Hepatocyte (in vitro differentiated cells): Measurements from ENCODE around the gene ETS2. TPM values are rescaled to one million over a fixed set of nuclear protein-coding genes. Genes with fewer than 3 reads are reported as not detected.

Experiments used
- DNase-seq: peaks from one replicate; pipeline ENCODE4 v3.0.0-alpha.2; 2016; ENCODE audit warnings: low spot score
- H2AFZ ChIP-seq: fragments of 200-600 bp; sonication (generic); 2 replicates; pipeline ENCODE4 v1.6.0; 2016; ENCODE audit warnings: antibody characterized with exemption, mild to moderate bottlenecking
- H3K27ac ChIP-seq: fragments of 200-600 bp; sonication (generic); 2 replicates; pipeline ENCODE4 v1.5.1; 2016; ENCODE audit warnings: mild to moderate bottlenecking
- H3K27me3 ChIP-seq: fragments of 200-600 bp; sonication (generic); 2 replicates; pipeline ENCODE4 v1.6.1; 2016
- H3K36me3 ChIP-seq: fragments of 200-600 bp; sonication (generic); replicated peaks from 2 replicates; pipeline ENCODE4 v1.5.1; 2016; ENCODE audit warnings: low read depth; ENCODE audit not compliant: insufficient read depth
- H3K4me1 ChIP-seq: fragments of 200-600 bp; sonication (generic); 2 replicates; pipeline ENCODE4 v1.5.1; 2016; ENCODE audit warnings: mild to moderate bottlenecking, moderate library complexity; ENCODE audit not compliant: insufficient read depth
- H3K4me2 ChIP-seq: fragments of 200-600 bp; sonication (generic); 2 replicates; pipeline ENCODE4 v1.6.0; 2016
- H3K4me3 ChIP-seq: fragments of 200-600 bp; sonication (generic); 2 replicates; pipeline ENCODE4 v1.5.1; 2016; ENCODE audit warnings: mild to moderate bottlenecking
- H3K79me2 ChIP-seq: fragments of 200-600 bp; sonication (generic); 2 replicates; pipeline ENCODE4 v1.6.0; 2017; ENCODE audit warnings: mild to moderate bottlenecking
- H3K9me2 ChIP-seq: fragments of 200-600 bp; sonication (generic); replicated peaks from 2 replicates; pipeline ENCODE4 v1.6.0; 2017; ENCODE audit warnings: mild to moderate bottlenecking; ENCODE audit not compliant: insufficient read depth
- H3K9me3 ChIP-seq: fragments of 200-600 bp; sonication (generic); 2 replicates; pipeline ENCODE4 v1.5.1; 2016; ENCODE audit warnings: low read depth, mild to moderate bottlenecking
- H4K20me1 ChIP-seq: fragments of 200-600 bp; sonication (generic); 2 replicates; pipeline ENCODE4 v1.6.0; 2016; ENCODE audit warnings: mild to moderate bottlenecking; ENCODE audit not compliant: insufficient read depth, poor library complexity, severe bottlenecking
- EZH2 ChIP-seq: fragments of 200-600 bp; sonication (generic); IDR thresholded peaks from 2 replicates; pipeline ENCODE4 v1.6.1; 2016; ENCODE audit warnings: antibody characterized with exemption, mild to moderate bottlenecking, borderline replicate concordance
- EZH2phosphoT487 ChIP-seq: fragments of 200-600 bp; sonication (generic); IDR thresholded peaks from one replicate; pipeline ENCODE4 v1.6.1; 2018; ENCODE audit warnings: antibody characterized with exemption, mild to moderate bottlenecking, low read depth, moderate library complexity; ENCODE audit not compliant: unreplicated experiment, severe bottlenecking
- WGBS: methylation state at CpG from one replicate; pipeline ENCODE4 v1.1.6; 2016; ENCODE audit warnings: low lambda C conversion rate; ENCODE audit errors: missing lambda C conversion rate; 5-methylcytosine and 5-hydroxymethylcytosine counted together
- polyA plus RNA-seq: library from polyadenylated mRNA; unstranded; fragments of >200 nt; fragmentation: Nextera tagmentation; extraction: Ambion mirVana; gene quantifications from 2 replicates; pipeline ENCODE4 v1.2.1, GENCODE V29; 2016
- total RNA-seq: library from RNA; depleted of rRNA; stranded (reverse); fragments of >200 nt; gene quantifications from 2 replicates; pipeline ENCODE4 v1.2.3, GENCODE V29; 2014
- TF ChIP-seq, protein P1 (sequence below): fragments of 200-600 bp; sonication (generic); IDR thresholded peaks from 2 replicates; pipeline ENCODE4 v1.5.1; 2016; ENCODE audit warnings: antibody characterized with exemption, mild to moderate bottlenecking; ENCODE audit not compliant: poor library complexity

The ETS2 gene
- total and polyA plus RNA-seq, 2 experiments from 2014 or later: 95.1 to 106 TPM

DNA sequence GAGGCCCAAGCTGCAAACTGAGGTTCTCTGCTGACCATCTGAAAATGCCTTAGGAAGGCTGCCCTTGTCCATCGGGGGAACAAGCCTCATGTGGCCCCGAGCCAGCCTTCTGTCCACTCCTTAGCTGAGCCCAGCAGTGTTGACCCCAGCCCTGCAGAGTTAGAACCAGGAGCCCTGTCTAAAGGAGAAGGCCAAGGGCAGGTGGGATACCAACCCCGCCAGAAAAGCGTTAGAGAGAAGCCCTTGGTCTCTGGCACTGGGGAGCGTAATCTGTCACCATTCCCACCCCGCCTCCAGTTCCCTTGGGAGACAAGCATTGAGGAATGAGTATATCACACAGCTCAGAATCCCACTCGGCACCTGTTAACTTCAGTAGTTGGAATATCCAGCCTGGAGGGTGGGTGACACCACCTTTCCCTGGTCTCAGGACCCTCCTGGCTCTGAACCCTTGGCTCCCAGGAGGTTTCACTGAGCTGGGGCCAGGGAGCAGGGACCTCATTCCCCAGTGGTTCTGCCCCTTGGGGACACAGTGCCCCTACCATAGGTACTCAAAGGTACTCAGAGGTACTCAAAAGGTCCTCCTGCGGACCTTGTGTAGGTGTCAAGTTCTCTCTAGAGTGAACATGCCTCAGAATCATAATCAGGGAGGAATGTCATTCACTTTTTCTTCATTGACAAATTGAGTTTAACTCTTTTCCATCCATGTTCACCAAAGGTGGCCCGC, 16.4 kb downstream of the ETS2 start:
- Histone ChIP-seq H3K79me2 (peaks cover 24% of the 10 kb centered on the region), H3K27me3 (no peaks in the 10 kb centered on the region), H3K4me1 (peaks cover 11% of the 10 kb centered on the region), H3K4me3 (no peak overlapping the region), H4K20me1 (no peaks in the 10 kb centered on the region), H2AFZ (no peak overlapping the region), H3K4me2 (no peak overlapping the region), H3K9me2 (no peaks in the 10 kb centered on the region), H3K9me3 (no peaks in the 10 kb centered on the region), H3K27ac (peak overlapping the region; percentile 75), H3K36me3 (peaks cover 13% of the 10 kb centered on the region)
- no peak for DNase-seq
- no peak for TF ChIP-seq EZH2
- TF ChIP-seq EZH2phosphoT487: no peak
- TF ChIP-seq, protein P1, sequence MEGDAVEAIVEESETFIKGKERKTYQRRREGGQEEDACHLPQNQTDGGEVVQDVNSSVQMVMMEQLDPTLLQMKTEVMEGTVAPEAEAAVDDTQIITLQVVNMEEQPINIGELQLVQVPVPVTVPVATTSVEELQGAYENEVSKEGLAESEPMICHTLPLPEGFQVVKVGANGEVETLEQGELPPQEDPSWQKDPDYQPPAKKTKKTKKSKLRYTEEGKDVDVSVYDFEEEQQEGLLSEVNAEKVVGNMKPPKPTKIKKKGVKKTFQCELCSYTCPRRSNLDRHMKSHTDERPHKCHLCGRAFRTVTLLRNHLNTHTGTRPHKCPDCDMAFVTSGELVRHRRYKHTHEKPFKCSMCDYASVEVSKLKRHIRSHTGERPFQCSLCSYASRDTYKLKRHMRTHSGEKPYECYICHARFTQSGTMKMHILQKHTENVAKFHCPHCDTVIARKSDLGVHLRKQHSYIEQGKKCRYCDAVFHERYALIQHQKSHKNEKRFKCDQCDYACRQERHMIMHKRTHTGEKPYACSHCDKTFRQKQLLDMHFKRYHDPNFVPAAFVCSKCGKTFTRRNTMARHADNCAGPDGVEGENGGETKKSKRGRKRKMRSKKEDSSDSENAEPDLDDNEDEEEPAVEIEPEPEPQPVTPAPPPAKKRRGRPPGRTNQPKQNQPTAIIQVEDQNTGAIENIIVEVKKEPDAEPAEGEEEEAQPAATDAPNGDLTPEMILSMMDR: no peak
- WGBS: 98% methylated on average over 9 of the region's 9 CpGs

DNA sequence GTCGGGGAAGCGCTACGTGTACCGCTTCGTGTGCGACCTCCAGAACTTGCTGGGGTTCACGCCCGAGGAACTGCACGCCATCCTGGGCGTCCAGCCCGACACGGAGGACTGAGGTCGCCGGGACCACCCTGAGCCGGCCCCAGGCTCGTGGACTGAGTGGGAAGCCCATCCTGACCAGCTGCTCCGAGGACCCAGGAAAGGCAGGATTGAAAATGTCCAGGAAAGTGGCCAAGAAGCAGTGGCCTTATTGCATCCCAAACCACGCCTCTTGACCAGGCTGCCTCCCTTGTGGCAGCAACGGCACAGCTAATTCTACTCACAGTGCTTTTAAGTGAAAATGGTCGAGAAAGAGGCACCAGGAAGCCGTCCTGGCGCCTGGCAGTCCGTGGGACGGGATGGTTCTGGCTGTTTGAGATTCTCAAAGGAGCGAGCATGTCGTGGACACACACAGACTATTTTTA, 17.1 kb downstream of the ETS2 start:
- peaks cover 13% of the 10 kb centered on the region for H3K36me3 ChIP-seq
- peaks cover 11% of the 10 kb centered on the region for H3K4me1 ChIP-seq
- H3K27ac ChIP-seq: peak overlapping the region; percentile 75

DNA sequence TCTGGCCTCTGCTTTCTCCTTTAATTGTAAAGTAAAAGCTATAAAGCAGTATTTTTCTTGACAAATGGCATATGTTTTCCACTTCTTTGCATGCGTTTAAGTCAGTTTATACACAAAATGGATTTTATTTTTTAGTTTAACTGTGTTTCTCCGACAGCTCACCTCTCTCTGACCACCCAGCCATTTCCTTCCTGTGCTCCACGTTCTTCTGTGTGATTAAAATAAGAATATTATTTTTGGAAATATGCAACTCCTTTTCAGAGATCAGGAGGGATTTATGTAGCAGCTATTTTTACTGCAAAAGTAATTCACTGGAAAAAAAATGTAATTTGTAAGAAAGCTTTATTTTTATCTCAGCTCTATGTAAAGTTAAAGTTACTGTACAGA, 18.0 kb downstream of the ETS2 start:
- 67% methylated on average over 3 of the region's 3 CpGs for WGBS
- Histone ChIP-seq H3K79me2 (peaks cover 11% of the 10 kb centered on the region), H4K20me1 (no peaks in the 10 kb centered on the region), H3K4me3 (no peak overlapping the region), H3K27me3 (no peaks in the 10 kb centered on the region), H3K9me2 (no peaks in the 10 kb centered on the region), H3K4me2 (peak overlapping the region; percentile 1), H3K36me3 (peaks cover 9% of the 10 kb centered on the region), H3K4me1 (peaks cover 11% of the 10 kb centered on the region), H3K9me3 (no peaks in the 10 kb centered on the region), H3K27ac (peak overlapping the region; percentile 75), H2AFZ (no peak overlapping the region)
- DNase-seq: no peak
- TF ChIP-seq EZH2phosphoT487 (no peak), EZH2 (no peak)
- TF ChIP-seq, protein P1: no peak

More for the DNA sequence above, 17.1 kb downstream of the ETS2 start:
- Histone ChIP-seq H3K4me3 (no peak overlapping the region), H3K27me3 (no peaks in the 10 kb centered on the region), H3K4me2 (no peak overlapping the region), H3K79me2 (peaks cover 19% of the 10 kb centered on the region), H2AFZ (no peak overlapping the region), H4K20me1 (no peaks in the 10 kb centered on the region), H3K9me2 (no peaks in the 10 kb centered on the region), H3K9me3 (no peaks in the 10 kb centered on the region)
- 93% methylated on average over 26 of the region's 26 CpGs for WGBS
- no peak for DNase-seq
- TF ChIP-seq, protein P1: no peak
- no peak for TF ChIP-seq EZH2phosphoT487
- TF ChIP-seq EZH2: no peak
